C4-2B (cell line): ENCODE data around the gene PPARD.

Source experiments
- ZFX ChIP-seq: fragments of 450-650 bp; IDR thresholded peaks from 2 replicates; pipeline ENCODE4 v1.6.1; 2017
- TF ChIP-seq, protein P1 (sequence below): fragments of 450-650 bp; conservative IDR thresholded peaks from 2 replicates; pipeline ENCODE4 v1.5.1; 2017; ENCODE audit warnings: mild to moderate bottlenecking

DNA sequence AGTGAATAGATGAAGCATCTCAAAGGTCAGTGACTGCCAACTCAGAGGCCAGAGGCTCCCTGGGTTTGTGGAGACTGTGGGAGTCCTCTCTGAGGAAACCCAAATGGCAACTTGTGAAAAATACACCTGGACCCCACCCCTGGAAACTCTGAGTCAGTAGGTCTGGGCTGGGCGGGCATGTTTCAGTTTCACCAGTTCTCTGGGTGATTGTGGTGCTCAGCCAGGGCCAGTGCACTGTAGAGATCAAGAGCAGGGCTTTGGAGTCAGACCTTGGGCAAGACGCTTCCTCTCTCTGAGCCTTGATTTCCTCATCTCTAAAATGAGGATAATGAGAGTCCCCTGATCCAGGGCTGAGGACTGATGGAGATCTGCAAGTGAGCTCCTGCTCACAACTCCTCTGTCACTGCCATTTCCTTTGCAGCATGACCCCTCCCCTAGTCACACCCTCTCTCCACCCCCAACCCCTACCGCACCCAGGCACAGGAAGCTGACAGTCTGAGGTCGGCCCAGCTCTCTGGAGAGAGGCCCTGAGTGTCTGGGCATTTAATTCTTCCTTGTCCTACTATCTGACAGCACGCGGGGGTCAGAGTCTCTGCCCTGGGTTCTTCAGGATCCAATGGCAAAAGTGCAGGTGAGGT lies 39.6 kb upstream of the PPARD start:
- TF ChIP-seq, protein P1, sequence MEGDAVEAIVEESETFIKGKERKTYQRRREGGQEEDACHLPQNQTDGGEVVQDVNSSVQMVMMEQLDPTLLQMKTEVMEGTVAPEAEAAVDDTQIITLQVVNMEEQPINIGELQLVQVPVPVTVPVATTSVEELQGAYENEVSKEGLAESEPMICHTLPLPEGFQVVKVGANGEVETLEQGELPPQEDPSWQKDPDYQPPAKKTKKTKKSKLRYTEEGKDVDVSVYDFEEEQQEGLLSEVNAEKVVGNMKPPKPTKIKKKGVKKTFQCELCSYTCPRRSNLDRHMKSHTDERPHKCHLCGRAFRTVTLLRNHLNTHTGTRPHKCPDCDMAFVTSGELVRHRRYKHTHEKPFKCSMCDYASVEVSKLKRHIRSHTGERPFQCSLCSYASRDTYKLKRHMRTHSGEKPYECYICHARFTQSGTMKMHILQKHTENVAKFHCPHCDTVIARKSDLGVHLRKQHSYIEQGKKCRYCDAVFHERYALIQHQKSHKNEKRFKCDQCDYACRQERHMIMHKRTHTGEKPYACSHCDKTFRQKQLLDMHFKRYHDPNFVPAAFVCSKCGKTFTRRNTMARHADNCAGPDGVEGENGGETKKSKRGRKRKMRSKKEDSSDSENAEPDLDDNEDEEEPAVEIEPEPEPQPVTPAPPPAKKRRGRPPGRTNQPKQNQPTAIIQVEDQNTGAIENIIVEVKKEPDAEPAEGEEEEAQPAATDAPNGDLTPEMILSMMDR, result no peak
- no peak for TF ChIP-seq ZFX
